HG03442 (cell line): ENCODE measurements around the gene PSG1.
"Not testable (repeated sequence)": the region's sequence is repeated elsewhere in the genome, so short reads cannot be mapped to it uniquely, and the experiment has no call there.

ENCODE experiments used
- ATAC-seq: cut with Tn5 transposase; IDR thresholded peaks from one replicate; pipeline ENCODE4 v1.9.1; 2021; ENCODE audit warnings: mild to moderate bottlenecking, moderate library complexity; ENCODE audit not compliant: unreplicated experiment

The PSG1 gene

GRCh38 chr19:42879613-42880012 is at the start of gene PSG1:
TSS of gene PSG1 (minus strand) at chr19:42879713. CDS start at chr19:42879581, 132 bp downstream.
- ATAC-seq: no peak

DNA sequence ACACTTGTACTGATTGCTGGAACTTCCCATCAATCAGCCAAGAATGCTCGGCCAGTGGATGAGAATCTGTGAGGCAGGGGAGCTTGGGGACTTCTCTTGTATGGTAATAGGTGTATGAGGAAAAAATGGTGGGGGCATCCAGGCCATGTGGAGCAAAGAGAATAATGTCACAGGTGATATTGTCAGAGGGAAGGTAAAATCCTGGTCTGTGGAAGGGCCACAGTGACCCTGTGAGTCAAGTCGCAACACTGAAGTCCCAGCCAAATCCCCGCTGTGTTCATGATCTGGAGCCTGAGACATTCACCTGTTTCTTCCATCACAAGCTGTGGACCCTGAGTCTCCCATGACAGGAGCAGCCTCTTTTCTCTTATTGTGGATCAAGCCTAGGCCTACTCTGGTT is 49.4 kb upstream of the PSG1 start:
- no peak for ATAC-seq

- no peak for ATAC-seq
Measured at GRCh38 chr19:42926781-42927180, 47.3 kb upstream of the PSG1 start.

- ATAC-seq: not testable (repeated sequence)
Measured at GRCh38 chr19:42923106-42923505, 43.6 kb upstream of the PSG1 start.

DNA sequence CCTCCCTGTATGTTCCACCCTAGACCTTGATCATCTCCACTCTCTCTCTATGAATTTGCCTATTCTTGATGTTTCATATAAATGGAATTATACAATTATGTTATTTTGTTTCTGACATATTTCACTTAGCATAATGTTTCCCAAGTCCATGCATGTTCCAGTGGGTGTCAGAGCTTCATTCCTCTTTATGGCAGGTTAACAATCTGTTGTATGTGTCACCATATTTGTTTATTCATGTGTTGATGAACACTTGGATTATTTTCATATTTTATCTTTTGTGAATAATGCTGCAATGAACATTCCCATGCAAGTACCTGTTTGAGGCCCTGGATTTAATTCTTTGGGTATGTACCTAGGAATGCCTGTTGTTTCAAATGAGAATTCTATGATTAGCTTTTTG is 41.5 kb upstream of the PSG1 start:
- ATAC-seq: not testable (repeated sequence)

GRCh38 chr19:42919757-42920079 is 40.2 kb upstream of the PSG1 start:
- no peak for ATAC-seq

DNA sequence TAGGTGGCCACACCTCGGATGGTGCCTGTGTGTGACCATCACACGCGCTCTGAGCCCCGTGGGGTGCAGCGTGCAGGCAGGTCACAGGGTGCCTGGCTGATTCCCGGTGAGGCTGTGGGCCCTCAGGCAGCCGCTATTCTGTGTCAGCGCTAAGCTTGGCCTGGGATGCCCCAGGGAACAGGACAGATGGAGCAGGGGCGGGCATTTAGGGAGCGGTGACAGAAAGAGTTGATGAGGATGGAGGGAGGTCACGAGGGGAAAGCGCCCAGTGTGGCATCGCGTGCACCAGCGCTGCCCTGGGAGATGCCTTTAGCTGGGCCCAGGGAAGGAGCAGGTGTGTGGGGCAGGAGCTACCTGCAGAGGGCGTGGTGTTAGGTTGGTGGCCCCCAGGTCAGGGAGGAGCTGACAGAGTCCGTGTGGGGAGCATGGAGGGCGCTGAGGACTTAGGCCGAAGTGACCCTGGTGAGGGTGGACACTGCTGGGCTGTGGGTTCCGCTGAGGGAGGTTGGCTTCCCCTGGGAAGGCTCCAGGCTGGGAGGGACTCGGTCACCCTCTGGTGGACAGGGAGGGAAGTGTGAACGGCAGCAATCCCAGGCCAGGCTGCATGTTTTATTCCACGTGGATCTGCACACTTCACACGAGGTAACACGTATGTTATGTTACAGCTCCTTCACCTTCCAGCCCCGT is 39.7 kb upstream of the PSG1 start:
- not testable (repeated sequence) for ATAC-seq

GRCh38 chr19:42918377-42919069 is 39.0 kb upstream of the PSG1 start:
- not testable (repeated sequence) for ATAC-seq

- not testable (repeated sequence) for ATAC-seq
Measured at GRCh38 chr19:42917634-42918033, 38.1 kb upstream of the PSG1 start, which contains the start of gene PSG6. TSS of gene PSG6 (minus strand) at chr19:42917894. CDS start at chr19:42917792, 102 bp downstream.

DNA sequence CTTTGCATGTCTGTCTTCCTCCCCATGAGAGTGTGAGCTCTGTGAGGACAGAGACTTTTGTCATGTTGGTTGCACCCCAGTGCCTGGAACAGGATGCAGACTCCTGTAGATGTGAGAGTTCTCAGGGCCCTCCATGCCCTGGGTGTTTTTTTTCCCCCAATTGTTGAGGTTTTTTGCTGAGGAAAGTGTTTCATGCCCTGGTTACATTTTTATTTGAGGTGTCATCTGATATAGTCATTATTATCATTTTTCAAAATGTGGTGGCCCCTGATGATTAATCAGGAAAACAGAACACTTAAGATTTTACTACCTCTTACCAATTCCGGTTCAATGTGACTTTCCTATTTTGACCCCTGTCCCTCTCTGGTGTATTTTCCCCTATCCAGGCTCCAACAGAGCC is 37.4 kb upstream of the PSG1 start:
- ATAC-seq: not testable (repeated sequence)

DNA sequence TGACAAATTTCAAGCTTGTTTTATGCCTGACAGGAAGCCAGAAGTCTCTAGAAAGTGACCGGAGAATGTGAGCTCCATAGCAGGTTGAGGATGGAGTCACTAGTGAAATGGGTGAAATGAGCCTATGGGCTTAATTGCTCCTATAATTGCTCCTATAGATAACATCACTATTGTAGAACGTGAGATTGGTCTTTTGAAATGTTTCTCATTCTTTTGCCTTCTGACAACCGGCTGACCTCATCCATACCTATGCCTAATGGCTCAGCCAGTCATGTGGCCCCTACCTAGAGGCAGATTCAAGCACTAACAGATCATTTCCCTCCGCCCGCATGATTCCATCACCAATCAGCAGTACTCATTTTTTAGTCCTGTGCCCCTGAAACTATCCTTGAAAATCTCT is 34.0 kb upstream of the PSG1 start:
- ATAC-seq: not testable (repeated sequence)

GRCh38 chr19:42912941-42913340 is 33.4 kb upstream of the PSG1 start:
- not testable (repeated sequence) for ATAC-seq

DNA sequence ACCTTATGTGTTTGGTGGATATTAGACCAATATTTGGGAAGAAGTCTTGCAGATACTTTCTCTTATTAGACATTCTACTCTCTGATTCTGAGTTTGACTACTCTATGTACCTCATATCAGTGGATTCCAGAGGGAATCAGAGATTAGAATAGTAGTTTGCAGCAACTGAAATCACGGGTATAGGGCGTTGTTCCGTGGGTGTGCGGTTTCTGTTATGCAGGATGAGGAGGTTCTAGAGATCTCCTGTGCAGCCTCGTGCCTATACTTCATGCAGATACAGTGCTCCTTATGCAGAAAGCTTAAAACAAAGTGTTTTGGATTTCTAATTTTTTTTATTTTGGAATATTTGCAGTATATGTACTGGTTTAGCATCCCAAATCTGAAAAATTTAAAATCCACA is 32.2 kb upstream of the PSG1 start:
- not testable (repeated sequence) for ATAC-seq

GRCh38 chr19:42906162-42906561 is 26.6 kb upstream of the PSG1 start:
- not testable (repeated sequence) for ATAC-seq

GRCh38 chr19:42900561-42900960 is 21.0 kb upstream of the PSG1 start:
- not testable (repeated sequence) for ATAC-seq

DNA sequence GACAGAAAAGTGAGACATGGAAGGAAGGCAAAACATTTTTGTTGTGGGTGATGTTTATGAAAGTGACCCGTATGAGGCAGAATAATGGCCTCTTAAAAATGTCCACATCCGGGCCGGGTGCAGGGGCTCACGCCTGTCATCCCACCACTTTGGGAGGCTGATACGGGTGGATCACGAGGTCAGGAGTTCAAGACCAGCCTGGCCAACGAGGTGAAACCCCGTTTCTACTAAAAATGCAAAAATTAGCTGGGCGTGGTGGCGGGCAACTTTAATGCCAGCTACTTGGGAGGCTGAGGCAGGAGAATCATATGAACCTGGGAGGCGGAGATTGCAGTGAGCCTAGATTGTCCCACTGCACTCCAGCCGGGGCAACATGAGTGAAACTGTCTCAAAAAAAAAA is 20.2 kb upstream of the PSG1 start:
- not testable (repeated sequence) for ATAC-seq

DNA sequence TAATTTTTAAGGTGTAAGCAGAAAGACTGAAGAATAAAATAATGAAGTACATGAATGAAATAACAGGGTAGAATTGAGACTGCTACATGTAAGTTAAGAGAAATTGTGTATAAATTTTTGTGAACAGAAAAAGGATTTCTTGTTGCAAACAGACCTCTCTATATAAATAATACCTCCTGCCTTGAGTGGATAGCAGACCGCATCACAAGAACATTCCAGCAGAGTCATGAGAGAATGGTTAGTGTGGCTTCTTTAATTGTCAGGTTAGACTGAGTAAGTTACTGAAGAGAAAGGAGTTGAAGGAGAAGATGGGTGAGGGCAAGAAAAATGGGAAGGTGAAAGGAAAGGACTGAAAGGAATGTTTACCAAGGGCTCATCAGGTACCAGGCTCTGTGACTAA is 19.6 kb upstream of the PSG1 start:
- ATAC-seq: not testable (repeated sequence)

GRCh38 chr19:42898656-42899055 is 19.1 kb upstream of the PSG1 start:
- ATAC-seq: not testable (repeated sequence)

- not testable (repeated sequence) for ATAC-seq
Measured at GRCh38 chr19:42897729-42898128, 18.2 kb upstream of the PSG1 start.

- ATAC-seq: not testable (repeated sequence)
Measured at GRCh38 chr19:42890446-42890845, 10.9 kb upstream of the PSG1 start.

DNA sequence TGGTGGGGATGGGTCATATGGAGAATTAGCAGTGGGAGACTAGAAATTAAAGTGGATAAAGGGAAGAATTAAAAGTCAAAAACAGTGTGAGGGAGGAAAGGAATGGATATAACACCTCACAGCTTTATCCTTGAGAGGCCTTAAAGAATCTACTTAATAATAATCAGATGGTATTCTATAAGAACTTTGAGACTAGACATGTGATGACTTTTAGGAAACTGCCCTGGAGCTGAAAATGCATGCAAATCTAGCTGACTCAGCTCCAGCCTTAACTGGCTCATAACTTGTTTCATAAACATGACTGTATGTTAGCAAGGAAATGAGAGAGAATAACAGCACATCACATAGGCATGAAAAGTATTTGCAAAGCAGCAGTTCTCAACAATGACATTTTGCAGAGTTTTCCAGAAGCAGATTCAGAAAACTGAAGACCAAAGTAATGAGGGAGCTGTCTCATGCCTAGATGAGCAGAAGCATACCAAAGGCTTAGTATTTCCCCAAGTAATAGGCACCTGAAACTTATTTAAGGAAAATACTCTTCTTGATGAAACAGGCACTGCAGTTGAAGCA is 8.4 kb upstream of the PSG1 start:
- not testable (repeated sequence) for ATAC-seq

DNA sequence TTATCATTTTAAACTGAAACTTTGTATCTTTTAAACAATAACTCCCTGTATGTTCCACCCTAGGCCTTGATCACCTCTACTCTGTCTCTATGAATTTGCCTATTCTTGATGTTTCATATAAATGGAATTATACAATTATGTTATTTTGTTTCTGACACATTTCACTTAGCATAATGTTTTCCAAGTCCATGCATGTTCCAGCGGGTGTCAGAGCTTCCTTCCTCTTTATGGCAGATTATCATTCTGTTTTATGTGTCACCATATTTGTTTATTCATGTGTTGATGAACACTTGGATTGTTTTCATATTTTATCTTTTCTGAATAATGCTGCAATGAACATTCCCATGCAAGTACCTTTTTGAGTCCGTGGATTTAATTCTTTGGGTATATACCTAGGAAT is 3.2 kb upstream of the PSG1 start:
- ATAC-seq: not testable (repeated sequence)
